Loucy (cell line): ENCODE results near the gene G6PD.
"Not testable (repeated sequence)": the region's sequence is repeated elsewhere in the genome, so short reads cannot be mapped to it uniquely, and the experiment has no call there.

ENCODE experiments used
- CTCF ChIP-seq: fragments of 200-600 bp; sonication (generic); conservative IDR thresholded peaks from 2 replicates; pipeline ENCODE4 v1.5.1; 2014; ENCODE audit warnings: mild to moderate bottlenecking, antibody characterized with exemption, low read length
- EZH2phosphoT487 ChIP-seq: fragments of 200-600 bp; IDR thresholded peaks from 2 replicates; pipeline ENCODE4 v1.6.1; 2018; ENCODE audit warnings: antibody characterized with exemption, mild to moderate bottlenecking, moderate library complexity, borderline replicate concordance

- not testable (repeated sequence) for TF ChIP-seq CTCF, EZH2phosphoT487
These were observed 43.8 kb upstream of the G6PD start for GRCh38 chrX:154590415-154590814.
